ENCODE measurements around the gene MED9.

The MED9 gene

DNA sequence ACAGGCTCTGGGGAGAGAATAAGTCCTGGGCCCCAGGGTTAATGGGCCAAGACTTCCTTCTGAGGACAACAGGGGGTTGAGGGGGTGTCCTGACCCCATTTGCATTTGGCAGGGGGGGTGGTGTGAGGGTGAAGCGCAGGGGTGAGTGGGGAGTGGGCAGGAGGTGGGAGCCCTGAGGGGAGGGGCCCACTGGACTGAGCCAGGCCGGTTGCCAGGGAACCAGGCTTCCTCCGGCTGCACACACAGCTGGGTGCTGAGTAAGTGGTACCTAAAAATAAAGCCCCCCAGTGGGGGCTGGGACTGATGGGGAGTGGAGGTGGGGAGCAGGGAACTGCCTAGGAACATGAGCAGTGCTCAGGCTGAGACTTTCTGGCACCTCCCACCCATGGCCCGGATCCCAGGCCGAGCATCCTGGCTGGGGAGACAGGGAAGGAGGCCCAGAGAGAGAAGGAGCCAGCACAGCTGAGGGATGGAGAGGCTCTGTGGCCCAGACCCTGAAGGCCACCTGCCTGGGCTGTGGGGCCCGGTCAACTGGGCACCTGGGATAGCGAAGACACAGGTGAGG lies 26.8 kb downstream of the MED9 start:
- H3K4me3 ChIP-seq (ENCODE audit: low read depth, low read length): no peak overlapping the region

DNA sequence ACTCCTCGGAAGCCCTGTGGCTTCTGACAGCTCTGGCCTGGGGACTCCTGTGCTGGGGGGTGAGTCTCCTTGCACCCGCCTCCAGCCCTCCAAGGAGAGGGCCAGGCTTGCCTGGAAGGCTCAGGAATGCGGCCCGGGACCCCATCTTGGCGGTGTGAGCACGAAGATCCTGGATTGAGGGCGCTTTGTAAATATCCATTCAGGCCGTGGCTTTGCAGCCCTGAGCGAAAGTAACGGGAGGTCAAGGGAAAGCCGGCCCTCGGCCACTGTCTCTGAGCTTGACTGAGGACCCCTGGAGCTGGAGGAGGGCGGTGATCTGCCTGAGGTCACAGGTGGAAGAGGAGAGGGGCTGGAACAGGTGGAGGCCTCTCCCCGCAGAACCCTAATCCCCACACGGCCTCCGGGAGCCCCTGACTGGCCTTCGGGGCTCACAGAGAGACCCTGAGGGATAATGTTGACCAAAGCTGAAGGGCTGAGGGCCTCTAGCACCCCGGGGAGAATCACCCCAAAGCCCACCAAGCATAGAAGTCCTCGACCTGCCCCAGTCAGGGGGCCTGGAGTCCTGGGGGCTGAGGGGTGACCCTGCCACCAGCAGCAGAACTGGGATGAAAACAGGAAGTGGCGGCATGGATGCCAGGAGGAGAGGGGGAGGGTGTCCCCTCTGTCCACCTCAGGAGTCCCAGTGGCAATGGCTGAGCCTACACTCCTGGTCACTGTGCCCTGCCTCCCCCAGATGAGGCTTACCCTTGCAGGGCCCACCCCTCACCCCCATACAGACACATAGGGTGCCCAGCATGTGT lies 27.7 kb downstream of the MED9 start:
- H3K4me3 ChIP-seq (ENCODE audit: low read depth, low read length): no peak overlapping the region

DNA sequence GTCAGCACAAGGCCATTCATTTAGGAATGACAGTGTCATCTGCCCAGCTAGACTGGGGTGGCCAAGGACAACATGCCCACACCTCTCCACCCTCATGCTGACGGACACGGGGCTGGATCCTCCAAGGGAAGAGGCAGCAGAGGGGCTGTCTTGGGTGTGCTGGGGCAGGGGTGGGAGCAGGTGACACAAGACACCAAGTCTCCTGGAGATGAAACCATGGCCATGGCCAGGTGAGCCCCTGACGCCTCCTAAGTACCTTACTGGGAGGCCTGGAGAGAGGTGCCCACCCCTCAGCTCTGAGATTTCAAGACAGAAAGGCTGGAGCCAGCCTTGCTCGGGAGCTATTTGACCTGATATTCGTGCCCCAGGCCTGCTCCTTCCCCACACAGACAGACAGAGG lies 28.4 kb downstream of the MED9 start:
- H3K4me3 ChIP-seq (ENCODE audit: low read depth, low read length): no peak overlapping the region

DNA sequence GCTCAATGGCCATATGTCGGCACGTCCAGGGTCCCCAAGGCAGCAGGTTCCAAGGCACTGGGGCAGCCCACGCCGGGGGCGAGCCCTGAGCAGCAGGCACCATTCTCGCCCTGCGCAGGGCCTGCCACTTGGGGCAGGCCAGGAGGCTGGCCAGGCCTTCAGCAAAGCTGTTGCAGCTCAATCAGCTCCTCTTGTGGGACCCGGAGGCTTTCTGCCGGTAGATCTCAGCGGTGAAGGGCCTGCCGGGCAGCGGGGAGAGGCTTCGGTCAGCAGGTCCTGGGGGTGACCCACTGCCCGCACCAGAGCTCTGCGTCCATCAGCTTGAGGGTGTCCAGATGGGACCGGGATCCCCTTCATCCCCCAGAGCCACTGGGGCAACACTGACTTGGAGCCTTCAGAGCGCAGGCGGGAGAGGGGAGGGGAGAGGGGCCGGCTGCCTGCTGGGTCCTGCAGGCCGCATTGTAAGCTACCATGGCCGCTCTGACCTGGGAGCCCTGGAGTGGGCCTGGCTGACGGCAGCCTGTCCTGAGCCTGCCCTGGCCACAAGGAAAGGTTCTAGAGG lies 28.9 kb downstream of the MED9 start:
- H3K4me3 ChIP-seq (ENCODE audit: low read depth, low read length): no peak overlapping the region

DNA sequence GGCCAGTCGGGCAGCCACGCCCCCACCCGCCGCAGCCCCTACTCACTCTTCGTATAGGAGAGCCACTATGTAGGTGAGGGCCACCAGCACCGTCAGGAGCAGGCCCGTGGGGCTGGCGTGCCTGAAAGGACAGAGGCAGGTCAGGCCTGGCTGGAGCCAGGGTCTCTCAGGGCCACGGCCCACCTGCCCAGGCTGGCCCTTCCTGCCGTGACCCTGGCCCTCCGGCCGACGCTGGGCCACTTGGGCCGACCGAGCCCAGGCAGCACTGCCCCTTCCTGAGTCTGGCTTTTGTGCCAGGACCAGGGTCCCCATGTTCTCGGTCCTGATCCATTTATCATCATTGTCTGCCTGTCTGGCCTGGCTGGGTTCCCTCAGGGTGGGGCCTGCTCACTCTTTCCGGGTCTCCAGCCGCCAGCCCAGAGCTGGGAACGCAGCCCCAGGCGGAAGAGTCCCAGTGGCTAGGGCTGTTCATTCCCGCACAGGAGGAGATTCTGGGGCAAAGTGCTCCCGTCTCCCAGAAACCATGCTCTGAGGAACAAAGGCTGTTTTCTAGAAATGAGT lies 29.5 kb downstream of the MED9 start:
- no peak overlapping the region for H3K4me3 ChIP-seq (ENCODE audit: low read depth, low read length)

DNA sequence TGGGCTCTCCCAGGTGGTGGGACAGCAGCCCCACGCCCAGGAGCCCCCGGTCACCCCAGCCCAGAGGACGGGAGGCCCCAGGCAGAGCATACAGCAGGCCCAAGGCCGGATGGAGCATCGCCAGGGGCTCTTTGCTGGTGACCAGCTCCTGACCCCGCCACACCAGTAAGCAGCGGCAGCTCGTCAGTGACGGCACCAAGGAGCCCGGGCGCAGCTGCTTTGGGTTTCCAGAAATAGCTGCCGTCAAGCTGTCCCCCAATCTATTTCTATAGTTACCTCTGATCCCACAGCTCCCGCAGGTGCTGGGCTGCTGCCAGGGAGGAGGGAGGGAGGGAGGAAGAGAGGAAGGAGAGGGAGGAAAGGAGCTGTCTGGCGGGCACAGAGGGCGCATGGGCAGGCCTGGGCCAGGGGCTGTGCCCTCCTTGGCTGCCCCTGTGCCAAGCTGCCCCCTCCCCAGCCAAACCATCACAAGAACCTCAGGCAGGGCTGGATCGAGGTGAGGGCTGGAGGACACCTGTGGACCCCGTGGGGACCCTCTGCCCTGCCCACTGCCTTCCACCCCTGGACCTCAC lies 30.2 kb downstream of the MED9 start:
- no peak overlapping the region for H3K4me3 ChIP-seq (ENCODE audit: low read depth, low read length)

DNA sequence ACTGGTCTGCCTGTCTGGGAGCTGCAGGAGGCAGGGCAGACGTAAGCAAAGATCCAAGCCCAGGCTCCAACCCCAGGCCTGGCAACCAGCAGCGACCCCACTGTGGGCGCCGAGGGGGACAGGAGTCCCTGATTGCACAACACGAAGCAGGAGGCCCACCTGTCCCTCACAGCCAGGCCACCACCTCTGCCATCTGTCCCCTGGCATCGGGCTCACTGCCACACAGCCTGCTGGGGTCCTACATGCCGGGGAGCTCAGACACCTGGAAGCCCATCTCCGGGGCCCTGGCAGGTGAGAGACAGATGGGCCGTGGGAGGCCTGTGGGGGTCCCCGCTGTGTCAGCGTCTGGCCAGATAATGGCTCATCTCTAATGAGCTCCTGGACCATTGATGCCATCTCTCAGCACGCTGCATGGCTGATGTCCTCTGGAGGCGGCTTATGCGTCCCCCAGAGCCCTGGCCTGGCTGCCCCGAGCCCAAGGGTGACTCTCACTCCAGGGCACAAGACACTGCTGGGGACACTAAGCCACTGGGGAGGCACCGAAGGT lies 30.7 kb downstream of the MED9 start:
- H3K4me3 ChIP-seq (ENCODE audit: low read depth, low read length): no peak overlapping the region

DNA sequence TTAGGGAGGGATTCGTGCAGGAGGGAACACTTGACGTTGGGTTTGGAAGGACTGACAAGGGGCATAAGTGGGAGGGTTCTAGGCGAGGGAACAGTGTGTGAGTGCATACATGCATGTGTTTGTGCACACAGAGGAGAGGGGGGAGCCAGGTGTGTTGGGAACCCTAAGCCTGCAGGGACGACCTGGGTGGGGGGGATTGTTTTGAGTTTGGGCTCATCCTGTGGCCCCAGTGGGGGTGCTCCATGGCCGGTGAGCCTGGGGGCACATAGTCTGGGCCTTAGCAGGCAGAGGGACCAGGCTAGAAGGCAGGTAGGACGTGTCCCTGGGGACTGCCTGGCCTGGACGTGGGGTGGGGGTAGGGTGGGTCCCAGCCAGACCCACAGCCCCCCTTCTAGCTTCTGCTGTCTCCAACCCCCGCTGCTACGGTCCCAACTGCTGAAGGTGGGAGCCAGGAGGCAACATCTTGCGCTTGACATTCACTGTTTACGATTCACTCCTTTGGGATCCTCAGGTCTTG lies 31.3 kb downstream of the MED9 start:
- H3K4me3 ChIP-seq (ENCODE audit: low read depth, low read length): no peak overlapping the region

DNA sequence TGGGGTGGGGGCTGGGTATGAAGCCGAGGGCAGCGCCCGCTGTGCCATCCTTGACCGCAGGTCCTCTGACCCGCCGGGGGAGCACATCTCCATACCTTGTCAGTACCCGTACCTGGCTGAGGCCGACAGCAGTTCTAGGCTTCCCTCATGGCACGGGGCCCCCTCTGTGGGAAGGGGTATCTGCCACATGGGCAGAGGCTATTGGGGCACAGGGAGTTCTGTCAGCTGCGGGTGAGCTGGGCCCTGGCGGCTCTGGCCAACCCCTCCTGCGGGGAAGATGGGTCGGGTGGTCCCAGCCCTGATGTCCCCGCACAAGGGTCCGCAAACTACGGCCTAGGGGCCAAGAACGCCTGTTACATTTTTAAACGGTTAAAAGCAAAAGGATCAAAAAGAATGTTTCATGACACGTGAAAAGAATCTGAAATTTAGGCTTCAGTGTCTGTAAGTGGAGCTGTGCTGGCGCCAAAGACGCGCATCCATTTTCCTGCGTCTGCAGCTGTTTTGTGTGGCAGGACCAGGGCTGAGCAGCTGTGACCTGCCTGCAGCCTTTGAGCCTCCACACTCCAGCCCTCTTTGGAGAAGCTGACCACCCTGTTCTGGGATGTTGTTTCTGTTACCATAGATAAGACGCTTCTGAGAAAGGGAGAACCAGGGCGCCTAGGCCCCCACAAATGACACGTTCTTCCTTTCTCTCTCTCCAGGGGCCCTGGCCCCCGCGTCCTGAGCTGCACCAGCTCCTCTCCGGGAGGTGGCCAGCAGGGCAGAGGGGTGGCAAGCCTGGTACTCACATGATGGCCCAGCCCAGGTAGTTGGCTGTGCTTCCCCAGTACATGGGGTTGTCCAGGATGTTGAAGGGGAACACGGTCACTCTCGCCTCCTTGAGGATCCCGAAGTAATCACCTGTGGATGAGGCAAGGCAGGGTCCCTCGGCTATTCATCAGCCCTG lies 32.1 kb downstream of the MED9 start:
- no peak overlapping the region for H3K4me3 ChIP-seq (ENCODE audit: low read depth, low read length)

DNA sequence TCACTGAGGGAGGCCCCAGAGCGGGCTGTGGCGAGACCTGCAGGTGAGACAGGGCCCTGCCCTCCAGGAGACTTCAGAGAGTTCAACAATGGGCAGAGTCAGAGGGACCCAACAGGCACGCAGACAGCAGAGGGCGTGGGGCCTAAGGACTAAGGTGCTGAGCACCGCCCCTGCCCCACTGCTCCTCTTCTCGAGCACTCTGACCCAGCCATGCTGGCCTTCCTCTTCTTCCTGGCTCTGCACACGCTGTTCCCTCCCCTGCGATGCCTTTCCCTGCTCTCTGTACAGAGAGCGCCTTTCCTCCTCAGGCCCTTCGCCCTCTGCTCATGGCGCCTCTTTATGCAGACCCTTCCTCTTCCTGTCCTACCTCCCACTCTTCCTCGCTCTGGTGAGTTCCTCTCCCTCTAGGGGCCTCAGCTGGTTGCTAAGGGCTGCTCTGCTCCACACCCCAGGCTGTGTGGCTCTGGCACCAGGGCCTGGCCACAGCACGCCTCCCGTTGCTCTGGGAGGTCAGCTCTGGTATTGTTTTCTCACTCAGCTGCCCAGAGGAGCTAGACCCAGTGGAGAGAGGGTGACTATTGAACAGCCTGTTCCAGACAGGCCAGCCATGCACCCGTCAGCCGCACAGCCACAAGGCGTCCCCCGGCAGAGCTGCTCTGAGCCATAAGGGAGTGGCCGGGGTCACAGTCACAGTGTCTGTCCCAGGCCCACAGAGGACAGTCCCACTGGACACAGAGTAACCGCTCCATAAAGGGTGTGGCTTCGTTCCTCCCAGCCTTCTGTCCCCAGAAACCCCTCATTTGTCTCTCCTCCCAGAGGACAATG lies 33.0 kb downstream of the MED9 start:
- no peak overlapping the region for H3K4me3 ChIP-seq (ENCODE audit: low read depth, low read length)

DNA sequence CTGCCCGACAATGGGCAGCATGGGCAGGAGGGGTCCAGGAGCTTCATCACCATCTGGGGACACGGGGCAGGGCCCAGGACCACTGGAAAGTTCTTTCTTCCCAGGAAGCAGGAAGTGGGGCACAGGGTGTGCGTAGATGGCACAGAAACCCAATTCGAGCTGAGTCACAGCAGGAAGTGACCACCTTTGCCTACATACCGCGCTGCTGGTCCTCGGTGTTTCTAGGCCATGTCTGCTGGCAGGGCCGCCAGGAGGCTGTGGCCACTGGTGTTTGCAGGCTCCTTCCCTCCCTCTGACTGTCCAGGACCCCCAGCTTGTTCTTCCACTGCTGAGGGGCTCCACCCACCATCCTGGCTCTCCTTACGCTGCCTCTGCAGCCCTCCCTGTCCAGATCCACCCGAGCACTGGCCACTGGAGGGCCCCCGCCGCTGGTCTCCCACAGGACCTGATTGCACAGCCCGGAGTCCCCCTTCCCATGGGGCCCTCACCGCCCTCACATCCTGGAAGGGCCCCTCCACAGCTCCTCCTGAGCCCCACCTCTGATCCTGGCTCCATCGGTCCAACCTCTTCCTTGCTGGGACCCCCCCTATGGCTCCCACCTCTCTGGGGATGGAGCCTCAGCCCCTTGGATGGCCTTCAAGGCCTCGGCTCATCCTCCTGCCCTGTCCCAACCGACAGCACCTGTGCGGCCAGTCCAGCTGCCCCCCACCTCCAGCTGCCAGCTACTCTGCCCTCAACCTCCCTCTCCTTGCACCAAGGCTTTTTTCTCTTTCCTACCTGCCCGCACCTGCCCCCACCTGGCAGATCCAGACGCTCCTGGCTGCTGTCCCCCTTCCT lies 33.9 kb downstream of the MED9 start:
- no peak overlapping the region for H3K4me3 ChIP-seq (ENCODE audit: low read depth, low read length)

DNA sequence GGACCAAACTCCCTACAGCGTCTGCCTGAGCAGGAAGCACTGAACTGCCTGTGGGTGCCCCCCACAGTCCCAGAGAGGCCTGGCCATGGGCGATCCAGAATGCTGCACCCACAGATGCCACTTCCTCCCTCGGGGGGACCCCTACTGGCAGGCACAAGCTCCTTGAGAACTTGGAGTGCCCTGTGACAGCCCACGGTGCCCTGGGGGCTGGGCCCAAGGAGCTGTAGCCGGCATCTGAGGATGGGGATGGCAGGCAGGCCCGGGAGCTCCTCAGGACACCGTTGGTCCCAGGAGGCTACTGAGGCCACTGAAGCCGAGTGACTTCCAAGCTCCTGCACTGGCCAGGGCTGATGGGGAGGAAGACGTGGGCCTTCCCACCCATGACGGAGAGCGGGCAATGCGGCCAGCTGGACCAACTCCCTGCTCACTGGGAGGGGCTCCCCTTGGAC lies 34.5 kb downstream of the MED9 start:
- no peak overlapping the region for H3K4me3 ChIP-seq (ENCODE audit: low read depth, low read length)

DNA sequence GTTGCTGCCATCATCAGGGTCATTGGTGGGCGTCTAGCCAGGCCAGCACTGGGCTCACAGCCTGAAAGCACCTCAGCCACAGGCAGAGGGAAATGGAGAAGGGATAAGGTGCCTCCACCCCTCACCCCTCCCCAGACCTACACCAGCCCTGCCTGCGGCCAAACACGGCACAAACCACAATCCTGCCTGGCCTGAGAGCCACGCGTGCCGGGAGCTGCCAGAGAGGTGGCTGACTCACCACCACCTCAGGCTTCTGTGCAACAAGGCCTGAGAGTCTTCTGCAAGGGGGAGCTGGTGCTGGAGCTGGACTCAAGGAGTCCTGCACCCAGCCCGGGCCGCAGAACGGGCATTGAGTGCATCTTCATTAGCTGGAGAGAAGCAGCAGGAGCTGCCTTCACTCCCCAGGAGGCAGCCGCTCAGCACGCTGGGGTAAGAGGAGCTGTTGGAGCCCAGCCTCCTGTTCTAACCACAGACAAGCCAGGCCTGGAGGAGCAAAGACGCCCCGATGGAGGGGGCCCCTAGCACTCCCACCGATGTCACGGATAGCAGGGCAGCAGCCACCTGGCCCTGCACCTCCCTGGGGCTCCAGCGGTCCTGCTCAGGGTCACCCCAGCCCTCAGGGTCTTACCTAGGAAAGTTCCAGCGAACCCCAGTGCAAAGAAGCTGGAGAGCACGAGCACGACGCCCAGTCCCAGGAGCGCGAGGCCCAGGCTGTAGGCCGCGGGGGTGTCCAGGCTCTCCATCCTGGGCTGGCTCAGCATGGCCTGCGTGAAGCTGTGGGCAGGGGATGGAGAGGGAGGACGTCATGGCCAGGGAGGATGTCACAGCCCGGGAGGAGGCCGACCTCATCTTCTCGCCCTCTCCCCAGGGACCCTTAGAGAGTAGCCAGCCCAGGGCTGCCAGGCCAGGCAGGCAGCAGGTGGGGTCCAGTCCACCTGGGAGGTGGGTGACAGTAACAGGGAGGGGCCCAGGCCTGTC lies 35.4 kb downstream of the MED9 start:
- no peak overlapping the region for H3K4me3 ChIP-seq (ENCODE audit: low read depth, low read length)

DNA sequence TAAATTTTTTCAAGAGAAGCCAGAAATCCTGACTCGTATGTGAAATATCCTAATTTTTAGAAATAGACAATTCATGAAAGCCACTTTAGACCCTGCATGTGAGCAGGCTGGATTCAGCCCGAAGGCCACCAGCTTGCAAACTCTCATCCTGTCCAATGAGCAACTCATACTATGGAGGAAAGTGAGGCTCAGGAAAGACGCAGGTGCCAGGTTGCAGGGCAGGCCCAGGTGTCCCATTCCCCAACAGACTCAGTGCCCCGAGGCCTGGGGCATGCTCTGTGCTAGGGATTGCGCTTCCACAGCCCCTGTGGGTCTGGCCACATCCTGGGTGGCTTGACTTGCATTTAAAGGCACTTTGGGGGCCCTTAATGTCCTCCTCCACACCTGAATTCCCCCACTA lies 36.1 kb downstream of the MED9 start:
- no peak overlapping the region for H3K4me3 ChIP-seq (ENCODE audit: low read depth, low read length)

DNA sequence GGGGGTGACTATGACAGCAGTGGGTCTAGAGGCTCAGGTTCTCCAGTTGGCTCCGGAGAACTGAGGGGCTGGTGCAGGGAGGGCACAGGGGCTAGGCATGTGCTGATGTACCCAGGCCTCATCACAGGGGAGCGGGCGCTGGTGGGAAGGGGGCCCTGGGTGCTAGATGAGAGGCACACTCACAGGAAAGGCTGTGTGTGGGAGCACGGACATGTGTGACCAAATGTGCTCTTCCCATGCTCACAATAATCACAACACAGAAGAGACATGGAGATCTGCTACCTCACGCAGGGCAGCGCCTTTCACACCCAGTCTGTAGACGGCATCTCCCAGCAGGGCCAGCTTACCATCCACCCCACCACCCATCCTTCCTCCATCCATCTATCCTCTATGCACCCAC lies 36.8 kb downstream of the MED9 start:
- H3K4me3 ChIP-seq (ENCODE audit: low read depth, low read length): no peak overlapping the region

DNA sequence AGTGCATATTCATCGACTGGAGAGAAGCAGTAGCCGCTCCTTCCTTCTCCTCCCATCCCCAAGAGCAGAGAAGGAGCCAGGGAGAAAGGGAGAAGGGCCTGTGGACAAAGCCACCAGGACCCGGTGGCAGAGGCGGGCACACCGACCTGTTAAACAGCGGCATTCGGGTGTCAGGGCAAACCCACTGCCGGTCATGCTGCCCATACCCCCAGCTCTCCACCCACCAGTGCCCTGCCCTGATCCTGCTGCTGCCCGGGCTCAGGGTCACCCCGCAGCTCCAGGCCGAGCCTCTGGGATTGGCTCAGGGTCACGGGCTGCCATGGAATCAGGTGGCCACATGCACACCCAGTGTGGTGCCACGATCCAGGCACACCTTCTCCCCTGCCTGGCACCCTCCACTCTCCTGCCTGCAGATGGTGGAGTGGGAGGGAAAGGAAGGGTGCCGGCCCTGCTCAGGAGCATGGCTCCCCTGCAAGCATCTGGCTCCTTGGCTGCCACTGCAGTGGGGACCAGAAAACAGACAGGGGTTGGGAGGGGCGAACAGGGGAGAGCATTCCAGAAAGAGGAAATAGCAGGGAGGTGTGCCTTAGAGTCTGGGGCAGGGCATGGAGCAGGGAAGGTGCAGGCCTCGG lies 37.7 kb downstream of the MED9 start:
- no peak overlapping the region for H3K4me3 ChIP-seq (ENCODE audit: low read depth, low read length)
